NCI-H446 (cell line): ENCODE measurements around the gene NME3.

Source experiments
- DNase-seq, 2 experiments: peaks; one replicate each; lab custom pipeline; 2025; lab: John Stamatoyannopoulos, UW

Gene NME3

GRCh38 chr16:1768767-1769401, 2.5 kb downstream of the NME3 start:
- no peak for DNase-seq

- no peak for DNase-seq
These were observed 3.1 kb downstream of the NME3 start for GRCh38 chr16:1768061-1768766.

GRCh38 chr16:1767116-1767994, 4.0 kb downstream of the NME3 start:
- DNase-seq, result no peak

- no peak for DNase-seq
These were observed 4.6 kb downstream of the NME3 start for GRCh38 chr16:1766701-1767100.

- DNase-seq, result no peak
These were observed 5.1 kb downstream of the NME3 start for GRCh38 chr16:1766231-1766630.

- no peak for DNase-seq
These were observed 5.5 kb downstream of the NME3 start for GRCh38 chr16:1765826-1766225.

GRCh38 chr16:1764971-1765370, 6.4 kb downstream of the NME3 start:
- no peak for DNase-seq

GRCh38 chr16:1763521-1764511, 7.5 kb downstream of the NME3 start:
- DNase-seq, result no peak

- DNase-seq, result no peak
These were observed 8.3 kb downstream of the NME3 start for GRCh38 chr16:1762879-1763520.

GRCh38 chr16:1762196-1762878, 9.0 kb downstream of the NME3 start:
- DNase-seq, result no peak

- no peak for DNase-seq
These were observed 9.6 kb downstream of the NME3 start for GRCh38 chr16:1761751-1762150.

GRCh38 chr16:1760911-1761310, 10.4 kb downstream of the NME3 start:
- DNase-seq, result no peak

- no peak for DNase-seq
These were observed 11.8 kb downstream of the NME3 start for GRCh38 chr16:1759511-1759910.

- no peak for DNase-seq
These were observed 12.4 kb downstream of the NME3 start for GRCh38 chr16:1758923-1759322.

- no peak for DNase-seq
These were observed 13.5 kb downstream of the NME3 start for GRCh38 chr16:1757714-1758461.

- DNase-seq, result no peak
These were observed 17.1 kb downstream of the NME3 start for GRCh38 chr16:1754204-1754603.

GRCh38 chr16:1752853-1753252, 18.5 kb downstream of the NME3 start:
- no peak for DNase-seq

- no peak for DNase-seq
These were observed 19.4 kb downstream of the NME3 start for GRCh38 chr16:1751946-1752345.

- no peak for DNase-seq
These were observed 21.9 kb downstream of the NME3 start for GRCh38 chr16:1749152-1750117.
